IMR-90 (cell line): ENCODE data around the gene BROX. TPM values are rescaled to one million over a fixed set of nuclear protein-coding genes. Genes with fewer than 3 reads are reported as not detected.

Experiments
- polyA plus RNA-seq, 3 experiments: library from polyadenylated mRNA; depleted of rRNA; stranded (reverse); fragments of >200 nt; gene quantifications; 2 replicates each; pipeline ENCODE4 v1.2.3, GENCODE V29; 2012; ENCODE audit warnings: low replicate concordance in 1 of 3
- total RNA-seq: library from RNA; depleted of rRNA; stranded (reverse); fragments of >200 nt; gene quantifications from 2 replicates; pipeline ENCODE4 v1.2.3, GENCODE V29; 2012; rRNA removed

The BROX gene
- total and polyA plus RNA-seq, 2 of the 4 experiments (the other 2 are of a cell fraction), result 6.8 to 43.4 TPM

Other genes with a start within 250 kb of the BROX start
- gene HHIPL2, start 164.5 kb upstream of the BROX start, total RNA-seq, result under 0.01 TPM in 1 of 2 replicates, not detected in the other
- gene HHIPL2, start 164.5 kb upstream of the BROX start, polyA plus RNA-seq (2012; rRNA removed), result 0.12 and 0.17 TPM in 2 replicates
- gene TAF1A, start 122.6 kb upstream of the BROX start, total RNA-seq, result 5.4 and 10.0 TPM in 2 replicates
- 2.4 and 3.8 TPM in 2 replicates for gene TAF1A, start 122.6 kb upstream of the BROX start, polyA plus RNA-seq (2012; rRNA removed)
- gene MIA3, start 94.5 kb upstream of the BROX start, total RNA-seq, result 35.0 and 43.3 TPM in 2 replicates
- 45.4 and 54.2 TPM in 2 replicates for gene MIA3, start 94.5 kb upstream of the BROX start, polyA plus RNA-seq (2012; rRNA removed)
- gene AIDA, start 73 bp upstream of the BROX start, total RNA-seq, result 47.9 and 71.4 TPM in 2 replicates
- gene AIDA, start 73 bp upstream of the BROX start, polyA plus RNA-seq (2012; rRNA removed), result 34.3 and 48.6 TPM in 2 replicates
- gene FAM177B, start 24.6 kb downstream of the BROX start, total RNA-seq, result not detected in 2 replicates
- gene FAM177B, start 24.6 kb downstream of the BROX start, polyA plus RNA-seq (2012; rRNA removed), result not detected in 2 replicates
- gene DISP1, start 102.5 kb downstream of the BROX start, total RNA-seq, result 4.7 and 5.2 TPM in 2 replicates
- gene DISP1, start 102.5 kb downstream of the BROX start, polyA plus RNA-seq (2012; rRNA removed), result 3.3 TPM in 2 replicates